Neuronal stem cell (in vitro differentiated cells): ENCODE measurements around the gene PBX2.

ENCODE experiments used
- DNase-seq: peaks from one replicate; pipeline ENCODE4 v3.0.0-alpha.2; 2013; ENCODE audit warnings: low spot score
- H2AFZ ChIP-seq: one replicate; pipeline ENCODE4 v1.6.1; 2013; ENCODE audit warnings: mild to moderate bottlenecking, low read length, inconsistent platforms
- H2AK5ac ChIP-seq: 2 replicates; pipeline ENCODE4 v1.6.1; 2013; ENCODE audit warnings: low read depth, mild to moderate bottlenecking, inconsistent platforms, low read length, moderate library complexity, mixed read lengths
- H2BK120ac ChIP-seq: 2 replicates; pipeline ENCODE4 v1.6.1; 2013; ENCODE audit warnings: low read depth, mild to moderate bottlenecking, inconsistent platforms, low read length, moderate library complexity, mixed read lengths
- H2BK12ac ChIP-seq: one replicate; pipeline ENCODE4 v1.6.1; 2013; ENCODE audit warnings: low read length, inconsistent platforms
- H2BK15ac ChIP-seq: 2 replicates; pipeline ENCODE4 v1.6.1; 2013; ENCODE audit warnings: mild to moderate bottlenecking, low read length, inconsistent platforms, mixed read lengths
- H2BK5ac ChIP-seq: one replicate; pipeline ENCODE4 v1.6.1; 2013; ENCODE audit warnings: inconsistent platforms, mild to moderate bottlenecking, low read length, moderate library complexity
- H3K14ac ChIP-seq: one replicate; pipeline ENCODE4 v1.6.1; 2013; ENCODE audit warnings: low read length, inconsistent platforms
- H3K18ac ChIP-seq: 2 replicates; pipeline ENCODE4 v1.6.1; 2013; ENCODE audit warnings: low read length, inconsistent platforms
- H3K23ac ChIP-seq: 2 replicates; pipeline ENCODE4 v1.6.1; 2013; ENCODE audit warnings: low read depth, mild to moderate bottlenecking, mixed read lengths, low read length, inconsistent platforms; ENCODE audit not compliant: poor library complexity
- H3K27ac ChIP-seq: replicated peaks from 3 replicates; pipeline ENCODE4 v1.5.1; 2013; ENCODE audit warnings: low read length, inconsistent platforms
- H3K27me3 ChIP-seq, 3 experiments: 2 replicates each; pipeline ENCODE4 v1.6.1; 2013; ENCODE audit warnings: low read length in 3 of 3, mild to moderate bottlenecking in 2 of 3, inconsistent platforms in 1 of 3, low read depth in 1 of 3, mixed read lengths in 1 of 3, moderate library complexity in 1 of 3; ENCODE audit not compliant: control insufficient read depth in 3 of 3, insufficient read depth in 3 of 3
- H3K36me3 ChIP-seq, 2 donors: replicated peaks in 1 of 2; 2 replicates each; pipeline ENCODE4 v1.6.1; 2013; ENCODE audit warnings: low read length in 2 of 2; ENCODE audit not compliant: control insufficient read depth in 2 of 2, insufficient read depth in 2 of 2
- H3K4ac ChIP-seq: 2 replicates; pipeline ENCODE4 v1.6.1; 2013; ENCODE audit warnings: inconsistent platforms, mild to moderate bottlenecking, low read length, moderate library complexity
- H3K4me1 ChIP-seq, 2 donors: 1 replicate in 1 of 2; 2 replicates in 1 of 2; pipeline ENCODE4 v1.6.1; 2013; ENCODE audit warnings: low read length in 2 of 2, low read depth in 1 of 2; ENCODE audit not compliant: control insufficient read depth in 2 of 2, insufficient read depth in 1 of 2
- H3K4me2 ChIP-seq: one replicate; pipeline ENCODE4 v1.6.1; 2013; ENCODE audit warnings: mild to moderate bottlenecking, low read length, inconsistent platforms; ENCODE audit not compliant: insufficient read depth, poor library complexity, severe bottlenecking
- H3K4me3 ChIP-seq, 2 donors: 2 replicates each; pipeline ENCODE4 v1.5.1; 2013; ENCODE audit warnings: low read length in 2 of 2, mild to moderate bottlenecking in 2 of 2, inconsistent platforms in 1 of 2, moderate library complexity in 1 of 2
- H3K79me1 ChIP-seq: one replicate; pipeline ENCODE4 v1.6.1; 2013; ENCODE audit warnings: low read depth, mild to moderate bottlenecking, inconsistent platforms, low read length, moderate library complexity
- H3K9ac ChIP-seq: one replicate; pipeline ENCODE4 v1.6.1; 2013; ENCODE audit warnings: mild to moderate bottlenecking, low read depth, low read length, inconsistent platforms; ENCODE audit not compliant: poor library complexity
- H3K9me3 ChIP-seq, 2 donors: replicated peaks in 1 of 2; 2 replicates each; pipeline versions ENCODE3 to v1.6.1; 2013; ENCODE audit warnings: low read length in 2 of 2, mild to moderate bottlenecking in 2 of 2, inconsistent platforms in 1 of 2, low read depth in 1 of 2, mixed read lengths in 1 of 2, moderate library complexity in 1 of 2; ENCODE audit not compliant: control insufficient read depth in 2 of 2, insufficient read depth in 1 of 2
- H4K8ac ChIP-seq: one replicate; pipeline ENCODE4 v1.6.1; 2013; ENCODE audit warnings: low read depth, mild to moderate bottlenecking, inconsistent platforms, low read length, moderate library complexity
- H4K91ac ChIP-seq: one replicate; pipeline ENCODE4 v1.6.1; 2013; ENCODE audit warnings: low read length, low read depth, mild to moderate bottlenecking, inconsistent platforms; ENCODE audit not compliant: poor library complexity
- WGBS, 2 donors: extraction: QIAGEN DNeasy Blood & Tissue Kit; methylation state at CpG; one replicate each; pipeline ENCODE4 v1.1.7; 2013; ENCODE audit warnings: missing lambda C conversion rate in 2 of 2, mixed read lengths in 1 of 2; ENCODE audit not compliant: insufficient read length in 2 of 2, insufficient replicate concordance in 1 of 2; ENCODE audit errors: extremely low coverage in 2 of 2; 5-methylcytosine and 5-hydroxymethylcytosine counted together

The PBX2 gene

DNA sequence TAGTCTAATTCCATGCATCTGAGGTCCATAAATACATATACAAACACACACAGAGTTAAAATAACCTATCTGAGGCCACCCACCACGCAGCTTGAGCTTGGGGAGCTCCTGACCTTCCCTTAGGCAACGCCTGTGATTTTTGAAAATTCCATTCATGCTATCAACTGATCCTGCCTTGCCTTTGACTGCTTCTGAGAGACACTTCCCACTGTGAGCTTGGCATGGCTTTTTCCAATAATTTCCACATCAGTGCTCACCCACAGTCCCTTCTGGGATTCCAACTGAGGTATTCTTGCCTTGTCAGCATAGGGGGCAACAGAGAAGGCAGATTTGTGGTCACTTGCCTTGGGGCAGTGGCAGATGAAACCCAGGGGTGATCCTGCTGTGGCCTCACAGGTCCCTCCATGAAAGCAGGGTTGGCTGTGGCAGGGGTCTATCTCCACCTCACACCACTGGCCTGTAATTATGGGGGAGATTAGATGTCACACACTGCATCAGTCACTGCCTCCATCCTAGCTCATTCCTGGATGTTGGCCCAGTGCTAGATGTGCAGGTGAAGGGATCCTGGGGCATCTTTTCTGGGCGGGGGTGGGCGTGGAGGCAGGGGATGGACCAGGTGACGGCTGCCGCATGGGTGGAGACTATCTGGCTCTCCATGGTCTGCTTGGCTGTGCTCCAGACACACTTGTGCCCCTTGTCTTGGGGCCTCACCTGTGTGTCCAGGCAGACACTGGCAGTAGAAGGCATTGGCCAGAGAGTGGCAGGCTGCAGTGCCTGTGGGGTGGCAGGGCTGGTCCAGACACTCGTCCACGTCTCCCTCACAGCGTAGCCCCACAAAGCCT is 13.6 kb upstream of the PBX2 start:
- H3K36me3 ChIP-seq: no peaks in the 10 kb centered on the region
- no peak overlapping the region for H2BK12ac ChIP-seq
- peak overlapping the region; percentile 30 for H2AFZ ChIP-seq
- no CpG with 5 or more reads among the region's 9 CpGs for WGBS, 2 donors
- H3K27me3 ChIP-seq: no peaks in the 10 kb centered on the region
- H3K79me1 ChIP-seq: no peaks in the 10 kb centered on the region
- no peak overlapping the region for H3K27ac ChIP-seq
- H3K9ac ChIP-seq: no peak overlapping the region
- no peak overlapping the region for H2BK120ac ChIP-seq
- H3K4me2 ChIP-seq: no peak overlapping the region
- H2BK5ac ChIP-seq: no peak overlapping the region
- H2AK5ac ChIP-seq: peak overlapping the region; percentile 44
- no peak overlapping the region for H3K4me3 ChIP-seq
- H2BK15ac ChIP-seq: no peak overlapping the region
- no peak overlapping the region for H3K23ac ChIP-seq
- H3K14ac ChIP-seq: no peak overlapping the region
- H3K4ac ChIP-seq: no peak overlapping the region
- peak overlapping the region; percentile 1 for H3K18ac ChIP-seq
- no peak overlapping the region for H4K8ac ChIP-seq
- H3K9me3 ChIP-seq: no peaks in the 10 kb centered on the region
- no peak overlapping the region for H4K91ac ChIP-seq
- DNase-seq: peak; percentile 45
- H3K4me1 ChIP-seq: peaks cover 7 to 12% of the 10 kb centered on the region in 2 donors

DNA sequence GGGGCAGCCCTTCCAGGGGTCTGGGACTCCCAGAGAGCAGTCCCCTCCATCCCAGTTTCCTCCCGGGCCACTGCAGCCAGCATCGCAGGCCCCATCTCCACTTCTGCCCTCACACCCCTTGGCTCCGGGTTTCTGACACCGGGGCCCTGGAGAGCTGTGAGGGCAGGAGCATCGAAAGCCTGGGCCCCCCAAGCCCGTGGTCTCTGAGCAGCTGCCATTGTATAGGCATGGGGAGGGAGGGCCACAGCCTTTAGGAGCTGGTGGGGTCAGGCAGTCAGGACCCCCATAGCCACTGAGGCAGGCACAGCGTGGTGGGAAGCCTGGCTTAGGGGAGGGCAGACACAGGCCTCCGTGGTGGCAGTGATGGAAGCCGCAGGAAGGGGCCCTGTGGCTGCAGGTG is 12.2 kb upstream of the PBX2 start:
- Histone ChIP-seq H3K4ac (no peak overlapping the region), H3K14ac (peak overlapping the region; percentile 1), H2BK12ac (peak overlapping the region; percentile 24), H2BK120ac (no peak overlapping the region), H4K8ac (no peak overlapping the region), H3K4me2 (no peak overlapping the region), H2AFZ (peak overlapping the region; percentile 2), H3K4me1 (peaks cover 11 to 15% of the 10 kb centered on the region in 2 donors), H2BK5ac (peak overlapping the region; percentile 49), H3K9me3 (no peaks in the 10 kb centered on the region), H3K9ac (peak overlapping the region; percentile 9), H3K79me1 (no peaks in the 10 kb centered on the region), H3K36me3 (no peaks in the 10 kb centered on the region), H3K27ac (no peak overlapping the region), H4K91ac (peak overlapping the region; percentile 74), H2AK5ac (peak overlapping the region; percentile 24), H3K27me3 (no peaks in the 10 kb centered on the region), H2BK15ac (peak overlapping the region; percentile 32), H3K23ac (no peak overlapping the region), H3K18ac (peak overlapping the region; percentile 66), H3K4me3 (no peak overlapping the region)
- no peak for DNase-seq
- WGBS, 2 donors: no CpG with 5 or more reads among the region's 9 CpGs

DNA sequence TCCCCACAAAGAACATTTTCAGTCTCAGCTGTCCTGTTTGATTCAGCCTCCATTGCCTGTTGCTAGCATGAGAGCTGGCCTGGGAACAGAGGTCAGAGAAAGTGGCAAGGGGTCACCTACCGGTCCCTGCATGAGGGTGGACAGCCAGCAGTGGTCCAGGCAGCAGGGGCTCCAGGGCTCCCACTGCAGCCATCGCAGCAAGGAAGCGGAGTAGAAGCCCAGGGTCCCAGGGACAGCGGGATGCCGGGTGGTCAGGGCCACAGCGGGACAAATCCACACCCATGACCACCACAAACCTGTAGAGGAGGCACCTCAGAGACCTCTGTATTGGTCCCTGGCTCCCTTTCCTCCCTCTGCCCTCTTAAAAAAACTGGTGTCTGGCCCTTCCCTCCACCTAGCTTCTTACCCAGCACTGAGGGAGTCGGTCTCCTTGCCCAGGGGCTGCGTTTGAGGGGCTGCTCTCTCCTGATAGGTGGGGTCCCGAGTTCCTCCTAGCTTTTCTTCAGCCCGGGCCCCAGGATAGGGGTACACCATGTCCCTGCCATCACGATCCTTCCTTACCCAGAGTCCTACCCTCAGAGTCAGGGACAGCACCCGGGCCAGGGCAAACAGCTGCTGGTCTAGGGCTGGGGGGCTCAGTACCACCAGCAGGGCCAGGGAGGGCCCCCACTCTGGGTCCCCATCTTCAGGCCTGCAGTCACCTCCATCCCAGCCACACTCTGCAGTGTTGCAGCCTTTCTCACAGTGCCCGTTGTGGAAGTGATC is 10.9 kb upstream of the PBX2 start:
- no peak for DNase-seq
- H3K14ac ChIP-seq: no peak overlapping the region
- H3K4me2 ChIP-seq: no peak overlapping the region

DNA sequence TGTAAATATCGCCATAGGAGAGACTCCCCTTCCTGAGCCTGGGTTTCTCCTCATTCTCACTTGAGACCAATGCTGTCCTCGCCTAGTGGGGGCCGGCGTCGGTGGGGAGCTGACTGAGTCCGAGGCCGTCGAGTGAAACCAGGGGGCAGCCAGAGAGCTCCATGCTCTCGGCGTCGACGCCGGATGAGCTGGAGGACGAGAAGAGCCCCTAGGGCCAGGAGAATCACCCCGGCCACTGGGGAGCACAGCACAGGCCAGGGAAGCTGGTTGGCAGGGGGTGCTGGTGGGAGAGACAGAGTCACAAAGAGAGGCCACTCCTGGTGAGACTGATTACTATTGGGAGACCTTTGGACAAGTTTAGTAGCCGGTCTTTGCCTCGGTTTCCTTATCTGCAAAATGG is 8.9 kb upstream of the PBX2 start:
- no peak overlapping the region for H2BK12ac ChIP-seq
- H2BK5ac ChIP-seq: no peak overlapping the region
- no peak overlapping the region for H2AFZ ChIP-seq
- H3K4ac ChIP-seq: no peak overlapping the region
- no CpG with 5 or more reads among the region's 17 CpGs for WGBS, 2 donors
- H2BK15ac ChIP-seq: no peak overlapping the region
- peaks cover 20 to 25% of the 10 kb centered on the region in 2 donors for H3K4me1 ChIP-seq
- DNase-seq: no peak
- H3K14ac ChIP-seq: no peak overlapping the region
- peak overlapping the region; percentile 77 for H3K18ac ChIP-seq
- no peaks in the 10 kb centered on the region for H3K9me3 ChIP-seq
- H3K4me2 ChIP-seq: no peak overlapping the region
- H4K91ac ChIP-seq: no peak overlapping the region
- H2AK5ac ChIP-seq: peak overlapping the region; percentile 15
- no peaks in the 10 kb centered on the region for H3K27me3 ChIP-seq
- H4K8ac ChIP-seq: no peak overlapping the region
- H3K4me3 ChIP-seq: no peak overlapping the region
- peak overlapping the region; percentile 65 for H2BK120ac ChIP-seq
- H3K9ac ChIP-seq: no peak overlapping the region
- H3K36me3 ChIP-seq: no peaks in the 10 kb centered on the region
- no peaks in the 10 kb centered on the region for H3K79me1 ChIP-seq
- no peak overlapping the region for H3K27ac ChIP-seq
- no peak overlapping the region for H3K23ac ChIP-seq

More for the DNA sequence above, 10.9 kb upstream of the PBX2 start:
- H3K4me3 ChIP-seq: no peak overlapping the region
- H3K4me1 ChIP-seq: peaks cover 18 to 22% of the 10 kb centered on the region in 2 donors
- H3K36me3 ChIP-seq: no peaks in the 10 kb centered on the region
- H2AK5ac ChIP-seq: no peak overlapping the region
- no peak overlapping the region for H3K27ac ChIP-seq
- WGBS, 2 donors: no CpG with 5 or more reads among the region's 13 CpGs
- no peaks in the 10 kb centered on the region for H3K27me3 ChIP-seq
- H2BK12ac ChIP-seq: peak overlapping the region; percentile 69
- peak overlapping the region; percentile 69 for H2BK15ac ChIP-seq
- peak overlapping the region; percentile 13 for H3K18ac ChIP-seq
- H4K8ac ChIP-seq: no peak overlapping the region
- H3K4ac ChIP-seq: no peak overlapping the region
- H3K9me3 ChIP-seq: no peaks in the 10 kb centered on the region
- no peaks in the 10 kb centered on the region for H3K79me1 ChIP-seq
- no peak overlapping the region for H2BK120ac ChIP-seq
- H4K91ac ChIP-seq: no peak overlapping the region
- H3K23ac ChIP-seq: peak overlapping the region; percentile 76
- H2AFZ ChIP-seq: no peak overlapping the region
- no peak overlapping the region for H2BK5ac ChIP-seq
- H3K9ac ChIP-seq: no peak overlapping the region
